GM12891 (cell line): Measurements from ENCODE around the gene TMEM88.

Experiments used
- DNase-seq: peaks from one replicate; pipeline ENCODE4 v3.0.0; 2011; ENCODE audit warnings: low spot score; ENCODE audit not compliant: insufficient read length
- FAIRE-seq: peaks from 2 replicates; lab custom pipeline; 2011; peaks lifted over from hg19 to GRCh38; lab: Jason Lieb, UNC
- PAX5 ChIP-seq: IDR thresholded peaks from 2 replicates; pipeline ENCODE4 v1.6.1; 2011; ENCODE audit warnings: low read length, moderate library complexity, mild to moderate bottlenecking; ENCODE audit not compliant: insufficient read depth, severe bottlenecking
- POLR2A ChIP-seq: IDR thresholded peaks from 2 replicates; pipeline ENCODE4 v1.6.1; 2011; ENCODE audit warnings: low read depth, low read length, control low read depth
- POLR2AphosphoS5 ChIP-seq: IDR thresholded peaks from 2 replicates; pipeline ENCODE4 v1.6.1; 2011; ENCODE audit warnings: low read depth, low read length, control low read depth
- POU2F2 ChIP-seq: IDR thresholded peaks from 2 replicates; pipeline ENCODE4 v1.6.1; 2011; ENCODE audit warnings: low read depth, mild to moderate bottlenecking, control low read depth, low read length, moderate library complexity
- SPI1 ChIP-seq: IDR thresholded peaks from 2 replicates; pipeline ENCODE4 v1.6.1; 2011; ENCODE audit warnings: low read depth, low read length, control low read depth
- TAF1 ChIP-seq: IDR thresholded peaks from 2 replicates; pipeline ENCODE4 v1.6.1; 2011; ENCODE audit warnings: low read depth, low read length, control low read depth

Gene TMEM88

GRCh38 chr17:7873051-7873450, 18.2 kb downstream of the TMEM88 start:
- DNase-seq (no peak), FAIRE-seq (no peak)

GRCh38 chr17:7875804-7876370, 21.0 kb downstream of the TMEM88 start:
- FAIRE-seq, result peak; percentile 59
- TF ChIP-seq TAF1 (no peak), POU2F2 (no peak), POLR2A (no peak), PAX5 (no peak), POLR2AphosphoS5 (no peak), SPI1 (no peak)
- DNase-seq, result no peak

More at GRCh38 chr17:7873051-7873450, 18.2 kb downstream of the TMEM88 start:
- TF ChIP-seq POU2F2 (no peak), PAX5 (no peak), SPI1 (no peak), TAF1 (no peak), POLR2A (no peak), POLR2AphosphoS5 (no peak)

GRCh38 chr17:7878234-7878633, 23.4 kb downstream of the TMEM88 start:
- FAIRE-seq, result no peak
- TF ChIP-seq POLR2AphosphoS5 (no peak), TAF1 (no peak), POLR2A (no peak), PAX5 (no peak), POU2F2 (no peak), SPI1 (no peak)

GRCh38 chr17:7880076-7880868, 25.4 kb downstream of the TMEM88 start:
- no peak for FAIRE-seq
- no peak for DNase-seq
- TF ChIP-seq SPI1, result peak; percentile 75
- TF ChIP-seq TAF1, result no peak

More at GRCh38 chr17:7878234-7878633, 23.4 kb downstream of the TMEM88 start:
- DNase-seq, result no peak

GRCh38 chr17:7881276-7882054, 26.6 kb downstream of the TMEM88 start:
- FAIRE-seq (no peak), DNase-seq (no peak)
- no peak for TF ChIP-seq POU2F2
- no peak for TF ChIP-seq SPI1
- TF ChIP-seq TAF1, result no peak
- TF ChIP-seq POLR2AphosphoS5, result no peak
- no peak for TF ChIP-seq POLR2A
- no peak for TF ChIP-seq PAX5

- no peak for TF ChIP-seq POU2F2
- TF ChIP-seq PAX5, result no peak
- TF ChIP-seq POLR2A, result no peak
- TF ChIP-seq TAF1, result no peak
- no peak for TF ChIP-seq POLR2AphosphoS5
- TF ChIP-seq SPI1, result no peak
- FAIRE-seq (peak; percentile 70), DNase-seq (no peak)
Measured at GRCh38 chr17:7882068-7882467, 27.2 kb downstream of the TMEM88 start.

GRCh38 chr17:7882629-7883028, 27.8 kb downstream of the TMEM88 start:
- TF ChIP-seq POLR2AphosphoS5, result no peak
- no peak for TF ChIP-seq SPI1
- TF ChIP-seq POLR2A, result no peak
- no peak for TF ChIP-seq POU2F2
- no peak for TF ChIP-seq PAX5
- TF ChIP-seq TAF1, result no peak
- no peak for DNase-seq
- FAIRE-seq, result peak; percentile 58

GRCh38 chr17:7883781-7884386, 29.0 kb downstream of the TMEM88 start:
- no peak for DNase-seq
- TF ChIP-seq POLR2AphosphoS5 (no peak), POLR2A (no peak), TAF1 (no peak), PAX5 (no peak), POU2F2 (no peak), SPI1 (no peak)
- no peak for FAIRE-seq

- DNase-seq, result no peak
- TF ChIP-seq TAF1 (no peak), PAX5 (no peak), POLR2A (no peak), SPI1 (no peak), POU2F2 (no peak), POLR2AphosphoS5 (no peak)
- no peak for FAIRE-seq
Measured at GRCh38 chr17:7884581-7885366, 29.9 kb downstream of the TMEM88 start.
